GM21360 (cell line): ENCODE results near the gene LDLRAD2.

ENCODE experiments used
- ATAC-seq: cut with Tn5 transposase; IDR thresholded peaks from one replicate; pipeline ENCODE4 v1.9.1; 2021; ENCODE audit warnings: mild to moderate bottlenecking, moderate library complexity; ENCODE audit not compliant: unreplicated experiment

LDLRAD2 gene

GRCh38 chr1:21857840-21858670 lies 46.0 kb downstream of the LDLRAD2 start:
- ATAC-seq = no peak

- no peak for ATAC-seq
Observed at GRCh38 chr1:21859669-21860179, 47.7 kb downstream of the LDLRAD2 start.

GRCh38 chr1:21860971-21861370 lies 48.9 kb downstream of the LDLRAD2 start:
- ATAC-seq = no peak

- no peak for ATAC-seq
Observed at GRCh38 chr1:21861602-21862429, 49.8 kb downstream of the LDLRAD2 start.

GRCh38 chr1:21863981-21864380 lies 51.9 kb downstream of the LDLRAD2 start:
- no peak for ATAC-seq

- no peak for ATAC-seq
Observed at GRCh38 chr1:21864730-21865129, 52.7 kb downstream of the LDLRAD2 start.

- no peak for ATAC-seq
Observed at GRCh38 chr1:21865609-21865942, 53.5 kb downstream of the LDLRAD2 start.

- peak; percentile 58 for ATAC-seq
Observed at GRCh38 chr1:21865943-21866706, 54.1 kb downstream of the LDLRAD2 start.

GRCh38 chr1:21866707-21867043 lies 54.6 kb downstream of the LDLRAD2 start:
- no peak for ATAC-seq

GRCh38 chr1:21867451-21867996 lies 55.5 kb downstream of the LDLRAD2 start:
- ATAC-seq = no peak

GRCh38 chr1:21868482-21868881 lies 56.4 kb downstream of the LDLRAD2 start:
- ATAC-seq = no peak

GRCh38 chr1:21868941-21869454 lies 56.9 kb downstream of the LDLRAD2 start:
- ATAC-seq = no peak

GRCh38 chr1:21869620-21870121 lies 57.6 kb downstream of the LDLRAD2 start:
- ATAC-seq = no peak

GRCh38 chr1:21870611-21871010 lies 58.5 kb downstream of the LDLRAD2 start:
- no peak for ATAC-seq

GRCh38 chr1:21871943-21872342 lies 59.9 kb downstream of the LDLRAD2 start:
- no peak for ATAC-seq

GRCh38 chr1:21872445-21873079 lies 60.5 kb downstream of the LDLRAD2 start:
- no peak for ATAC-seq

- no peak for ATAC-seq
Observed at GRCh38 chr1:21873174-21873573, 61.1 kb downstream of the LDLRAD2 start.

GRCh38 chr1:21873761-21874160 lies 61.7 kb downstream of the LDLRAD2 start:
- ATAC-seq = no peak

GRCh38 chr1:21874328-21874727 lies 62.3 kb downstream of the LDLRAD2 start:
- ATAC-seq = no peak
